ENCODE measurements around the gene CCDC127. TPM values are rescaled to one million over a fixed set of nuclear protein-coding genes. Genes with fewer than 3 reads are reported as not detected.
"Not testable (repeated sequence)": the region's sequence is repeated elsewhere in the genome, so short reads cannot be mapped to it uniquely, and the experiment has no call there.

The CCDC127 gene, protein sequence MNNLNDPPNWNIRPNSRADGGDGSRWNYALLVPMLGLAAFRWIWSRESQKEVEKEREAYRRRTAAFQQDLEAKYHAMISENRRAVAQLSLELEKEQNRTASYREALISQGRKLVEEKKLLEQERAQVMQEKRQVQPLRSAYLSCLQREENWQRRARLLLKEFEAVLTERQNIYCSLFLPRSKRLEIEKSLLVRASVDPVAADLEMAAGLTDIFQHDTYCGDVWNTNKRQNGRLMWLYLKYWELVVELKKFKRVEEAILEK
- total RNA-seq (1 to 10 TPM; 2.8 to 8.9 (median 5.7) TPM), polyA plus RNA-seq (1 to 10 TPM; 1.2 to 2.6 (median 1.8) TPM)
- long read RNA-seq, donor 1, full-length matches to known transcripts, result 10 of 10 reads
- long read RNA-seq, donor 1, partial matches to known transcripts, result 0 of 10 reads
- long read RNA-seq, donor 1, other reads (novel, unspliced or antisense), result 0 of 10 reads
- long read RNA-seq, donor 2, full-length matches to known transcripts, result 7 of 7 reads
- long read RNA-seq, donor 2, partial matches to known transcripts, result 0 of 7 reads
- long read RNA-seq, donor 2, other reads (novel, unspliced or antisense), result 0 of 7 reads

DNA sequence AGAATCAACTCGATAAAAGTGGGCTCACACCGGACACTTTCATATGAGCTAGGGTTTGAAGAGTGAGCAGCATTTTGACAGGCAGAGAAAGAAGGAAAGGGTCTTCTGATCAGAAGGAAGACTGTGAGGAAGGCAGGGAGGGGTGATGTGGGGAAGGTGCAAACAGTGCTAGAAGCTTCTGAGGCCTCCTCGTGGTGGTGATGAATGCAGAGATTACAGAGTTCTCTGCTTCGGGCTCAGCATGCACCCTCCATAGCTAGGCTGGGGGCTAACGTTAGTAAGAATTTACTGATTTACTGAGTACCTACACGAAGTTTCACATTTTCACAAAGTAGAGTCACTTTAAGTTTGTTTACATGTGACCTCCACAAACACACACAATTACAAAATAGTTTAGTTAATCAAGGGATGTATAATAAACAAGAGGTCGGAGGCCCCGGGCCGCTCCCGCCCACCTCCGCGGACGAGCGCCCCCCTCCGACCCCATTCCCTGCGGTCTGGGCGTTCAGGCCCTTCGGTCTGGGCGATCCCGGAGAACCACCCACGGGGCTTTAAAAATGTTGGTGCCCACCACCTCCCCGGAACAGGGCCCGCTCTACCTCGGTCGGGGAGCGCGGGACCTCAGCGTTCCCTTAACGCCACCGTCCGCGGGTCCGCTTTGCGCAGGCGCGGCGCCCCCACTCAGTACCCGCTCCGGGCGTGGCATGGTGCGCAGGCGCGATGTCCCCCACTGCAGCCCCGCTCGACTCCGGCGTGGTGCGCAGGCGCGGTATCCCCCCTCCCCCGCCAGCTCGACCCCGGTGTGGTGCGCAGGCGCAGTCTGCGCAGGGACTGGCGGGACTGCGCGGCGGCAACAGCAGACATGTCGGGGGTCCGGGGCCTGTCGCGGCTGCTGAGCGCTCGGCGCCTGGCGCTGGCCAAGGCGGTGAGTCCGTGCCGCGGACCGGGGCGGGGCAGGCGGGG lies at the start of gene CCDC127, which contains the start of gene SDHA:
Gene CCDC127 (minus strand): TSS at position 660 of the 963 bp plus-strand sequence. CDS start 1,304 bp downstream, outside the sequence.
Gene SDHA (plus strand): TSS at position 827 of the 963 bp plus-strand sequence. CDS start 36 bp downstream, at position 863.
- H3K4me3 ChIP-seq, result peak within 1 kb of the TSS; percentile 82 to 98 (median 88)
- WGBS, 5 donors, result 1 to 2% (median 1%) methylated on average over 49 to 75 of the region's 75 CpGs
- H3K9me3 ChIP-seq; H3K27me3 ChIP-seq (replicated peaks in 1 of 7); intact Hi-C loops (cut with DNase I; ENCODE audit: low total_unique reads): not testable (repeated sequence)
- H3K4me1 ChIP-seq, result peaks cover 14 to 78% (median 54%) of the 10 kb centered on the region in 6 donors
- TF ChIP-seq, protein P1, sequence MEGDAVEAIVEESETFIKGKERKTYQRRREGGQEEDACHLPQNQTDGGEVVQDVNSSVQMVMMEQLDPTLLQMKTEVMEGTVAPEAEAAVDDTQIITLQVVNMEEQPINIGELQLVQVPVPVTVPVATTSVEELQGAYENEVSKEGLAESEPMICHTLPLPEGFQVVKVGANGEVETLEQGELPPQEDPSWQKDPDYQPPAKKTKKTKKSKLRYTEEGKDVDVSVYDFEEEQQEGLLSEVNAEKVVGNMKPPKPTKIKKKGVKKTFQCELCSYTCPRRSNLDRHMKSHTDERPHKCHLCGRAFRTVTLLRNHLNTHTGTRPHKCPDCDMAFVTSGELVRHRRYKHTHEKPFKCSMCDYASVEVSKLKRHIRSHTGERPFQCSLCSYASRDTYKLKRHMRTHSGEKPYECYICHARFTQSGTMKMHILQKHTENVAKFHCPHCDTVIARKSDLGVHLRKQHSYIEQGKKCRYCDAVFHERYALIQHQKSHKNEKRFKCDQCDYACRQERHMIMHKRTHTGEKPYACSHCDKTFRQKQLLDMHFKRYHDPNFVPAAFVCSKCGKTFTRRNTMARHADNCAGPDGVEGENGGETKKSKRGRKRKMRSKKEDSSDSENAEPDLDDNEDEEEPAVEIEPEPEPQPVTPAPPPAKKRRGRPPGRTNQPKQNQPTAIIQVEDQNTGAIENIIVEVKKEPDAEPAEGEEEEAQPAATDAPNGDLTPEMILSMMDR (IDR thresholded peaks at IDR 0.05 in 8 of 11, conservative IDR thresholded peaks at IDR 0.05 in 3 of 11), result peak in 7 of 11 experiments; percentile 10 to 37 (median 17)
- peak; percentile 97 to 99 (median 99) for TF ChIP-seq POLR2AphosphoS5 (IDR thresholded peaks at IDR 0.05)
- peak in 2 of 3 donors; percentile 62 to 91 for TF ChIP-seq POLR2A (IDR thresholded peaks at IDR 0.05)
- H3K36me3 ChIP-seq, result peaks cover 0 to 24% (median 5%) of the 10 kb centered on the region in 6 donors
- DNase-seq, result peak; percentile 98
- H3K27ac ChIP-seq, result peak within 1 kb of the TSS; percentile 90 to 97 (median 92)

DNA sequence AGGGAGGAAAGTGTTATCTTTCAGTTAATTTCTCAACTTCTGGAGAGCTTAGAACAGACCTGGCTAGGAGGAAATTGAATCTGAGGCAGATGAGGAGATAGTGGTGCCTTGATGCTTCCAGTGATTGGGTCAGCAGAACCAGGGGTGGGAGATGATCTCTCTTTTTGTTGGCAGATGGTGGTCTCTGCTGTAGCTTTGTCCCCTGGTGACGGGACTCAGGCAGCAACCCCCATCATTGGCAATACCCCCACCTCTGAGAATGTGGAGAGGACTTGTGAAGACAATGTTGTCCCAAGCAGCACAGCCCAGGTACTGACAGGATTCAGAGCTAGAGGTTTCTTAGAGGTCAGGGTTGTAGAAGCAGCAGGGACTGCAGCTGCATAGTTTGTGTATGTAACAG lies 49.8 kb upstream of the CCDC127 start:
- TF ChIP-seq POLR2AphosphoS5 (IDR thresholded peaks at IDR 0.05), result no peak
- TF ChIP-seq, protein P1 (IDR thresholded peaks at IDR 0.05 in 8 of 11, conservative IDR thresholded peaks at IDR 0.05 in 3 of 11), result no peak
- TF ChIP-seq POLR2A (IDR thresholded peaks at IDR 0.05), result no peak
- no peak for DNase-seq
- Histone ChIP-seq H3K36me3 (peaks cover 3 to 39% (median 14%) of the 10 kb centered on the region in 6 donors), H3K27ac (no peak overlapping the region), H3K4me1 (peaks cover 0 to 21% (median 6%) of the 10 kb centered on the region in 6 donors), H3K4me3 (no peak overlapping the region), H3K9me3 (no peaks in the 10 kb centered on the region), H3K27me3 (replicated peaks in 1 of 7) (no peaks in the 10 kb centered on the region)
- 42 to 95% (median 92%) methylated on average over 1 of the region's 1 CpG for WGBS, 5 donors
- intact Hi-C loops (cut with DNase I; ENCODE audit: low total_unique reads), result no loop called here

DNA sequence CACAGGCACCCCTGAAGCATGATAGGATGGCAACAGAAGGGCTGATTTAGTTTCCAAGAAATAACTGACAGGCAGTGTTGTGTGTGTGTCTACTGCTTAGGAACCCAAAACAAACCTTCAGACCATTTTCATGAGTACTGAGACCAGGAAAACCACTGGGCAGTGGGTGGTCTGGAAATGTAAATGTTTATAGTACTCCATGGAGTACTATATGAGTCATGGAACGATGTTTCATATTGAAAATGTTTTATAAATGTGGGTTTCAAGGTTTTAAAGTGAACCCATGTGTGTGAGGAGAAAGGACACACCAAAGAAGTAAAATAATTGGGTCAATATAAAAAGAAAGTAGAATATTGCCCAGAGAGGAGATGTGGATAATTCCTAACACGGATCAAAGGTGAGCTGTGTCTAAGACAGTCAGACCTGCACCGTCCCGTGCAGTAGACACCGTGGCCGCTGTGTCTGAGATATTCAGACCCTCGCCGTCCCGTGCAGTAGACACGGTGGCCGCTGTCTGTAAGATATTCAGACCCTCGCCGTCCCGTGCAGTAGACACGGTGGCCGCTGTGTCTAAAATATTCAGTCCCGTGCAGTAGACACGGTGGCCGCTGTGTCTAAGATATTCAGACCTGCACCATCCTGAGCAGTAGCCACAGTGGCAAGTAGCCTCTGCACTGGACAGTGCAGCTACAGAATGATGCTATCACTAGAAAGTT lies 48.5 kb upstream of the CCDC127 start:
- H3K4me3 ChIP-seq; H3K27ac ChIP-seq; H3K27me3 ChIP-seq (replicated peaks in 1 of 7); DNase-seq; intact Hi-C loops (cut with DNase I; ENCODE audit: low total_unique reads); H3K9me3 ChIP-seq: not testable (repeated sequence)
- 80 to 96% (median 91%) methylated on average over 19 of the region's 19 CpGs for WGBS, 5 donors
- Histone ChIP-seq H3K4me1 (peaks cover 0 to 15% (median 3%) of the 10 kb centered on the region in 6 donors), H3K36me3 (peaks cover 3 to 49% (median 17%) of the 10 kb centered on the region in 6 donors)

DNA sequence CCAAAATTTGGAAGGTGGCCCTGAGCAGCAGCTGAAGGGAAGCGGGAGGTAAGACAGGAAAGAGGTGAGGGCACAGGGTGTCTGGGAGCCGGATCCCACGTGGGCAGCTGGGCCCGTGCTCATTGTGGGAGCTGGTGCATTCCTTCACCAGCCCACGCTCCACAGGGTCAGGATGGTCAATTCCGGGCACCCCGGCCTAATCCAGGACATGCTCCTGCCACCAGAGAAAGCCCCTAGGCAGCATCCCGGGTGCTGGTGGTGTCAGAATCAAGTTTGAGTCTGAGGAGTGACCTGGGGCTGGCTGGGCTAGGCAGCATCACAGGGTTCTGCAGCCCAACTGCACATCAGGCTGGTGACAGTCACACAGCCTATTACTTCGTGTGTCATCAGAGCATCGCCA lies 46.4 kb upstream of the CCDC127 start:
- DNase-seq, result no peak
- 62 to 83% (median 81%) methylated on average over 9 to 10 of the region's 10 CpGs for WGBS, 5 donors
- peaks cover 0 to 8% (median 0%) of the 10 kb centered on the region in 6 donors for H3K4me1 ChIP-seq
- H3K9me3 ChIP-seq, result no peaks in the 10 kb centered on the region
- no peaks in the 10 kb centered on the region for H3K27me3 ChIP-seq (replicated peaks in 1 of 7)
- H3K4me3 ChIP-seq, result no peak overlapping the region
- H3K27ac ChIP-seq, result peak overlapping the region in 5 of 8 donors; percentile 36 to 65 (median 54)
- peaks cover 3 to 53% (median 17%) of the 10 kb centered on the region in 6 donors for H3K36me3 ChIP-seq
- TF ChIP-seq POLR2A (IDR thresholded peaks at IDR 0.05) (no peak), POLR2AphosphoS5 (IDR thresholded peaks at IDR 0.05) (peak in 1 of 3 donors; percentile 27)
- intact Hi-C loops (cut with DNase I; ENCODE audit: low total_unique reads), result no loop called here

Measured in spleen (tissue), 13 donors.